Stimulated activated CD4-positive, alpha-beta T cell treated with anti-CD3 and anti-CD28 coated beads, Interleukin-15, amount 100 ng/mL, for 48 hours (primary cell): Measurements from ENCODE around the gene DIS3.
A peak's percentile ranks its signal among the peaks of the same experiment; 100 is the strongest.
"Not testable (repeated sequence)": the region's sequence is repeated elsewhere in the genome, so short reads cannot be mapped to it uniquely, and the experiment has no call there.

Source experiments
- DNase-seq, 2 donors: peaks; one replicate each; pipeline ENCODE4 v3.0.0-alpha.2; 2020; ENCODE audit warnings: low read depth in 2 of 2

The DIS3 gene

GRCh38 chr13:72751220-72751619 is 30.5 kb downstream of the DIS3 start:
- no peak for DNase-seq

DNA sequence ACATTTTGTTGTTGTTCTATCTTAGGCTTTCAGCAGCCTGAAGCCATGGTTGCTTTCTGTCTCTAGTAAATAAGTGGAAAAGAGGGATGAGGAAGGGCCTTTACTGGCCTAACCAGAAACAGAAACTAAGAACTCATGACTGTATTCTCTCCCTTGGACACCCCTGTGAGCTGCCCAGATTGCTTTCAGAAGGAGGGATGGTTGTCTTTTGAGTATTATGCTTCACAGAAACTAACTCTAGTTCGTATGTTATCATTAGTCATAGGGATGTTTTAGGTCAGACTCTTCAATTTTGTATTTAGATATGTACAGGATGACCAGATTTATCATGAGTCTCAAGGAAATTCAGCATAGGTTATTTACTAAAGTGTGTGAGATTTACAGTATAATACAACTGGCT is 36.4 kb downstream of the DIS3 start:
- no peak for DNase-seq

GRCh38 chr13:72740015-72740414 is 41.7 kb downstream of the DIS3 start:
- no peak for DNase-seq

- no peak for DNase-seq
Observed at GRCh38 chr13:72737033-72737432, 44.7 kb downstream of the DIS3 start.

DNA sequence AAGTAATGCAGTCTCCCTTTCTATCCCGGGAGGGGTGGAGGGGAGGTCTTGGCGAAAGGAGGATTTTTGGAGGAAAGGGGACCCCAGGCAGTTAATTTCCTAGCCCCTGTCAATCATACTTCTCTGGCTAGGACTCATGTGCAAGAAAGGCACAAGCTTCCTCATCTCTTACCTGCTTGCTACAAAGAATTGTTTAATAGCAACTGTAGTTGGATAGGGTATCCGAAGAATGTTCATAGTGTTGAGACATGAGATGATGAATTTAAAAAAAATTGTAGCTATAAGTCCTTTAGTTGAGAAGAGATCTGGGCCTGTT is 53.5 kb downstream of the DIS3 start:
- DNase-seq: no peak

DNA sequence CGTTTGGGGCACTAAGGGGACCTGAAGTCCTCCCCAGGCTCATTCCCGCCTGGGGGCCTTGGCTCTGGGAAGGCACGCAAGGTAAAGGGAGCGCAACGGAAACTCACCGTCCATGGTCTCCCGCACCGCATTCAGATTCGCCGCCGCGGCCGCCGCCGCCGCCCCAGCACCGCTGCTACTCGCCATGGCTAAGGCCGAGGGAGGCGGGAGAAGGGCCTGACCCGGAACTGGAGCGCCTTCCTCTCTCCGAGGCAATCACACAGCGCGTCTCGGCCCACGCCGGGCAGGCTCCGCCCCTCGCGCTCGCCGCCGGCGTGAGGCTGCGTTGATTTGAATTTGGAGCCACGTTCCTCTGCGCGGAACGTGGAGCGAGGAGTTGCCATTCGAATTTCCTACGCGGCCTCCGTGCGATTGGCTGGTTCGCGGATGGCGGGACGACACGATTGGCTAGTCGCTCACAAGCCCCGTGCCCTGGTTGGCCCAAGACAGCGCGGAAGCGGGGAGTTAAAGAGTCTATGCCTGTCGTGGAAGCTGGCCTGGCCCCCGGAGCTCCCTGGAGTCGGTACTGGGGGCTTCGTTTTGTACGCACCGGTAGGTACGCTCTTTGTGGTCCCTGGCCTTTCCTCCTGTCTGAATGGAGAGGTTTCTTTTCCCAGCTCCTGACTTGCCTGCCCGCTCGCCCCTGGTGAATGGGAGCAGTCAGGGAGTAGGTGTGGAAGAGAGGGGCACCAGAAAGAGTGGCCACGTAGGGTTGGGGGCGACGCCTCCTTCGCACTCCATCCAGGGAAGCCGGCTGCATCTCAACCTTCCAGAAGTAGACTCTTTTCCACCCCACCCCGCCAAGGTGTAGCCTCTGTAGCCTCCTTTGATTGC is 54.0 kb downstream of the DIS3 start, which contains the start of the genes BORA and MZT1:
Gene BORA, plus strand, starts transcription at position 507 of the 873 bp plus-strand sequence. CDS start 1,018 bp downstream, outside the sequence.
Gene MZT1, minus strand, starts transcription at position 213 of the 873 bp plus-strand sequence. Its CDS starts 27 bp downstream, at position 186.
- DNase-seq: peak; percentile 92

DNA sequence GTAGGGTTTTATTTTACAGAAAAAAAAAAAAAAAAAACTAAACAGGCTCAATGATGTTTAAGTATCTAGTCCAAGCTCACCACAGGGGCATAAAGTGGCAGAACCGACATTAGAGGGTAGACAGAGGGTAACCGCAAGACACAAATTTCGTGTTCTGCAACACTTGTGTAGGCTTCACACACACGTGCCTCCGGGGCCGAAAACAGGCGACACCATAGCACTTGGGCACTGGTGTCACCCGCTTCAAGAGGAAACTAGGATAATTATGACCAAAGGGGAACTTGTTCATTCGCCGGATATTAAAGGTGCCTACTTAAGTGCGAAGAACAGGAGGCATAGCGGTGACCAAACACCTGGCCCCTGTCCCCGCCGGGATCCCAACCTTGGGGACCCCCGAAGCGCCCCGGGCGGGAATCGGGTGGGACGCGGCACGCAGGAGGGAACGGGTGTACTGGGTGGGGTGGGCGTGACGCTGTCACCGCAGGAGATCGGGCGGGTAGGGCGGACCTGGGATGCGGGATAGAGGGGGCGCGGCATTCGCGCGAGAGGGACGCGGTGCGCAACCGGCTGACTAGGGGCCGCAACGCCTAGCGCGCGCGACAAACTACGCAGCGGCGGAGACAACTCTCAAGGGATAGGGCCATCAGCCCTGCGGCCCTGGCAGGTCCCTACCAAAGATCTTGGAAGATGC is 54.8 kb downstream of the DIS3 start:
- DNase-seq: peak; percentile 12 to 21

- DNase-seq: not testable (repeated sequence)
Observed at GRCh38 chr13:72726185-72726584, 55.5 kb downstream of the DIS3 start.

- DNase-seq: no peak
Observed at GRCh38 chr13:72716776-72717175, 64.9 kb downstream of the DIS3 start.
